A549 (cell line): ENCODE results near the gene SEC22A. TPM values are rescaled to one million over a fixed set of nuclear protein-coding genes. Genes with fewer than 3 reads are reported as not detected.

Source experiments
- ATAC-seq, 2 experiments: fragments of 200-7000 bp in 1 of 2; fragments of >200 bp in 1 of 2; cut with Nextera tagmentation in 1 of 2; cut with Tn5 transposase in 1 of 2; 3 replicates each; pipeline versions ENCODE4 v1.8.0 to v1.9.1; 2018 to 2020; ENCODE audit warnings: mild to moderate bottlenecking in 1 of 2, moderate library complexity in 1 of 2
- CTCF ChIA-PET: fragments of 300-600 bp; sonication (Branson Sonifier 250); formaldehyde crosslinking; extraction: SDS; loops from one replicate; lab custom pipeline; 2021; ENCODE audit warnings: antibody characterized with exemption, inconsistent platforms; lab: Yijun Ruan, JAX
- POLR2A ChIA-PET: fragments of 350-600 bp; formaldehyde crosslinking; extraction: SDS; loops from one replicate; lab custom pipeline; 2021; ENCODE audit warnings: antibody characterized with exemption, inconsistent platforms; lab: Yijun Ruan, JAX
- DNase-seq, 2 experiments: peaks; one replicate each; pipeline versions ENCODE4 v3.0.0 to v3.0.0-alpha.2; 2011 to 2016; ENCODE audit warnings: low read depth in 1 of 2, low spot score in 1 of 2
- FAIRE-seq: peaks from 2 replicates; lab custom pipeline; 2011; peaks lifted over from hg19 to GRCh38; lab: Jason Lieb, UNC
- H3K27ac ChIP-seq, 2 experiments: fragments of >200 bp; sonication (Bioruptor Twin); formaldehyde crosslinking; 3 replicates each; pipeline ENCODE4 v1.5.1; 2016 to 2017
- H3K4me1 ChIP-seq: fragments of >200 bp; sonication (Bioruptor Twin); formaldehyde crosslinking; 3 replicates; pipeline ENCODE4 v1.6.1; 2016
- H3K4me2 ChIP-seq: fragments of >200 bp; sonication (Bioruptor Twin); formaldehyde crosslinking; 3 replicates; pipeline ENCODE4 v1.6.1; 2016
- H3K4me3 ChIP-seq: fragments of >200 bp; sonication (Bioruptor Twin); formaldehyde crosslinking; 3 replicates; pipeline ENCODE4 v1.5.1; 2016
- H3K9me3 ChIP-seq: fragments of >200 bp; sonication (Bioruptor Twin); formaldehyde crosslinking; 3 replicates; pipeline ENCODE4 v1.6.1; 2016
- CBX8 ChIP-seq: fragments of 200-600 bp; sonication (generic); IDR thresholded peaks from 2 replicates; pipeline ENCODE4 v1.6.1; 2016
- E2F6 ChIP-seq: IDR thresholded peaks from 2 replicates; pipeline ENCODE4 v1.6.1; 2012; ENCODE audit warnings: low read depth, borderline replicate concordance
- EHF ChIP-seq: fragments of 250-450 bp; sonication (Bioruptor Pico); IDR thresholded peaks from 2 replicates; pipeline ENCODE4 v1.5.0; 2020; ENCODE audit warnings: mild to moderate bottlenecking
- ELK1 ChIP-seq: fragments of 150-350 bp; IDR thresholded peaks from 2 replicates; pipeline ENCODE4 v1.6.1; 2014; ENCODE audit warnings: low read depth, mild to moderate bottlenecking, low read length
- FOSL2 ChIP-seq, 2 experiments: fragments of 450-650 bp in 1 of 2; fragments of >200 bp in 1 of 2; sonication (Bioruptor Twin) in 1 of 2; formaldehyde crosslinking; IDR thresholded peaks; 2 replicates each; pipeline versions ENCODE4 v1.5.0 to v1.6.1; 2016 to 2020; ENCODE audit warnings: mild to moderate bottlenecking in 1 of 2, moderate library complexity in 1 of 2
- GATA3 ChIP-seq: IDR thresholded peaks from 2 replicates; pipeline ENCODE4 v1.6.1; 2012; ENCODE audit warnings: borderline replicate concordance
- HES2 ChIP-seq: fragments of >200 bp; sonication (Bioruptor Twin); formaldehyde crosslinking; IDR thresholded peaks from 2 replicates; pipeline ENCODE4 v1.6.1; 2016
- HMGXB4 ChIP-seq: fragments of 250-450 bp; sonication (Bioruptor Pico); IDR thresholded peaks from 2 replicates; pipeline ENCODE4 v1.5.0; 2021; ENCODE audit warnings: mild to moderate bottlenecking, moderate library complexity, borderline replicate concordance
- JUN ChIP-seq, 2 experiments: fragments of >200 bp; sonication (Bioruptor Twin); formaldehyde crosslinking; IDR thresholded peaks; 2 replicates in 1 of 2; 3 replicates in 1 of 2; pipeline ENCODE4 v1.6.1; 2016 to 2017
- MYC ChIP-seq: IDR thresholded peaks from 2 replicates; pipeline ENCODE4 v1.6.1; 2012; ENCODE audit warnings: mild to moderate bottlenecking, inconsistent platforms, low read length, improper control_type of control experiment, borderline replicate concordance
- NPAS2 ChIP-seq: fragments of 250-450 bp; sonication (Bioruptor Pico); IDR thresholded peaks from 2 replicates; pipeline ENCODE4 v1.8.0; 2022; ENCODE audit warnings: mild to moderate bottlenecking, moderate library complexity, borderline replicate concordance
- NR3C1 ChIP-seq: fragments of >200 bp; sonication (Bioruptor Twin); formaldehyde crosslinking; IDR thresholded peaks from 3 replicates; pipeline ENCODE4 v1.6.1; 2017
- PHF8 ChIP-seq: fragments of 200-600 bp; sonication (generic); IDR thresholded peaks from 2 replicates; pipeline ENCODE4 v1.6.1; 2016; ENCODE audit warnings: low read depth, mild to moderate bottlenecking, antibody characterized with exemption, moderate library complexity, borderline replicate concordance
- POLR2A ChIP-seq: IDR thresholded peaks from 2 replicates; pipeline ENCODE4 v1.6.1; 2012; ENCODE audit warnings: mild to moderate bottlenecking, low read length
- RARB ChIP-seq: fragments of 250-450 bp; sonication (Bioruptor Pico); IDR thresholded peaks from 2 replicates; pipeline ENCODE4 v1.8.0; 2021; ENCODE audit warnings: mild to moderate bottlenecking, moderate library complexity
- SREBF2 ChIP-seq: fragments of 450-650 bp; IDR thresholded peaks from 2 replicates; pipeline ENCODE4 v1.6.1; 2014; ENCODE audit warnings: mild to moderate bottlenecking, moderate library complexity
- TP53 ChIP-seq: fragments of 250-450 bp; sonication (Bioruptor Pico); IDR thresholded peaks from 2 replicates; pipeline ENCODE4 v1.5.0; 2021; ENCODE audit warnings: mild to moderate bottlenecking, moderate library complexity
- ZC3H11A ChIP-seq: fragments of 450-650 bp; IDR thresholded peaks from 2 replicates; pipeline ENCODE4 v1.6.1; 2014; ENCODE audit warnings: antibody characterized with exemption, mild to moderate bottlenecking
- ZNF302 ChIP-seq: fragments of 250-450 bp; sonication (Bioruptor Pico); IDR thresholded peaks from 2 replicates; pipeline ENCODE4 v1.9.0; 2021; ENCODE audit warnings: inconsistent platforms, mild to moderate bottlenecking, moderate library complexity
- ZSCAN20 ChIP-seq: fragments of 250-450 bp; sonication (Bioruptor Pico); IDR thresholded peaks from 2 replicates; pipeline ENCODE4 v1.8.0; 2022; ENCODE audit warnings: mild to moderate bottlenecking, moderate library complexity
- WGBS: methylation state at CpG from one replicate; pipeline ENCODE4 v1.1.6; 2017; ENCODE audit errors: missing lambda C conversion rate; 5-methylcytosine and 5-hydroxymethylcytosine counted together
- polyA minus RNA-seq: library from RNA; depleted of rRNA, polyadenylated mRNA; stranded (reverse); fragments of >200 nt; gene quantifications from 2 replicates; pipeline ENCODE4 v1.2.3, GENCODE V29; 2011; rRNA and poly(A)+ RNA removed
- polyA plus RNA-seq, 4 experiments: library from polyadenylated mRNA; depleted of rRNA in 3 of 4; stranded (reverse); fragments of >200 nt; fragmentation: RNase III in 1 of 4; extraction: RNeasy Plus Mini Kit Qiagen cat#74134 plus additional on column Dnase treatment in 1 of 4; gene quantifications; 2 replicates in 3 of 4; 3 replicates in 1 of 4; pipeline ENCODE4 v1.2.3, GENCODE V29; 2011 to 2017
- TF ChIP-seq, protein P1 (sequence below): IDR thresholded peaks from 2 replicates; pipeline ENCODE4 v1.6.1; 2012
- TF ChIP-seq, protein P2 (sequence below): fragments of >200 bp; sonication (Bioruptor Twin); formaldehyde crosslinking; IDR thresholded peaks from 3 replicates; pipeline ENCODE4 v1.6.1; 2016
- TF ChIP-seq, protein P3 (sequence below): IDR thresholded peaks from 2 replicates; pipeline ENCODE4 v1.6.1; 2012
- TF ChIP-seq, protein P4 (sequence below): fragments of 200-600 bp; sonication (generic); IDR thresholded peaks from 2 replicates; pipeline ENCODE4 v1.6.1; 2016; ENCODE audit warnings: antibody characterized with exemption, mild to moderate bottlenecking, moderate library complexity

Gene SEC22A
- polyA plus RNA-seq (2011; rRNA removed), result 29.9 and 36.8 TPM in 2 replicates
- polyA plus RNA-seq (2012; cell fraction: cytosol; rRNA removed), result 10.4 and 12.5 TPM in 2 replicates
- polyA plus RNA-seq (2012; cell fraction: nucleus; rRNA removed), result 6.3 and 10.1 TPM in 2 replicates
- polyA plus RNA-seq (2017; fragmentation: RNase III; extraction: RNeasy Plus Mini Kit Qiagen cat#74134 plus additional on column Dnase treatment), result 23.5 to 28.5 TPM (median 27.0 TPM) in 3 replicates
- 13.5 and 14.6 TPM in 2 replicates for polyA minus RNA-seq

- DNase-seq (peak; percentile 90 to 93), FAIRE-seq (no peak), ATAC-seq (peak; percentile 99 to 100)
- CTCF ChIA-PET, result interaction anchor here (2.1 kb wide), 1 partner anchor 14 kb away, joined by 4 read pairs; no protein-coding TSS in a partner anchor
- Histone ChIP-seq H3K4me1 (peaks cover 6% of the 10 kb centered on the region; the same call in 1 of the 3 replicates), H3K9me3 (no peaks in the 10 kb centered on the region; the same call in 2 of the 3 replicates), H3K4me3 (peak within 1 kb of the TSS; percentile 96), H3K4me2 (peak within 1 kb of the TSS; percentile 96), H3K27ac (peak within 1 kb of the TSS; percentile 90 to 96)
- TF ChIP-seq, protein P1, sequence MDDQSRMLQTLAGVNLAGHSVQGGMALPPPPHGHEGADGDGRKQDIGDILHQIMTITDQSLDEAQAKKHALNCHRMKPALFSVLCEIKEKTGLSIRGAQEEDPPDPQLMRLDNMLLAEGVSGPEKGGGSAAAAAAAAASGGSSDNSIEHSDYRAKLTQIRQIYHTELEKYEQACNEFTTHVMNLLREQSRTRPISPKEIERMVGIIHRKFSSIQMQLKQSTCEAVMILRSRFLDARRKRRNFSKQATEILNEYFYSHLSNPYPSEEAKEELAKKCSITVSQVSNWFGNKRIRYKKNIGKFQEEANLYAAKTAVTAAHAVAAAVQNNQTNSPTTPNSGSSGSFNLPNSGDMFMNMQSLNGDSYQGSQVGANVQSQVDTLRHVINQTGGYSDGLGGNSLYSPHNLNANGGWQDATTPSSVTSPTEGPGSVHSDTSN, result peak; percentile 65
- TF ChIP-seq EHF (CRISPR knock-in tag) (no peak), ZSCAN20 (CRISPR knock-in tag) (no peak), PHF8 (peak; percentile 78), TP53 (CRISPR knock-in tag) (peak; percentile 40; the same call in 1 of the 2 replicates), FOSL2 (IDR thresholded peaks at IDR 0.05) (no peak), FOSL2 (CRISPR knock-in tag; IDR thresholded peaks at IDR 0.05) (no peak), POLR2A (peak; percentile 71), ZNF302 (CRISPR knock-in tag) (no peak), JUN (IDR thresholded peaks at IDR 0.05) (peak in 1 of 2 experiments; percentile 57; a peak in 2 of 5 replicates), SREBF2 (no peak), E2F6 (0 out of 2 replicates have a peak, but pooled peaks have one; percentile 48), GATA3 (no peak)
- TF ChIP-seq, protein P2, sequence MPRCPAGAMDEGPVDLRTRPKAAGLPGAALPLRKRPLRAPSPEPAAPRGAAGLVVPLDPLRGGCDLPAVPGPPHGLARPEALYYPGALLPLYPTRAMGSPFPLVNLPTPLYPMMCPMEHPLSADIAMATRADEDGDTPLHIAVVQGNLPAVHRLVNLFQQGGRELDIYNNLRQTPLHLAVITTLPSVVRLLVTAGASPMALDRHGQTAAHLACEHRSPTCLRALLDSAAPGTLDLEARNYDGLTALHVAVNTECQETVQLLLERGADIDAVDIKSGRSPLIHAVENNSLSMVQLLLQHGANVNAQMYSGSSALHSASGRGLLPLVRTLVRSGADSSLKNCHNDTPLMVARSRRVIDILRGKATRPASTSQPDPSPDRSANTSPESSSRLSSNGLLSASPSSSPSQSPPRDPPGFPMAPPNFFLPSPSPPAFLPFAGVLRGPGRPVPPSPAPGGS, result peak; percentile 45; the same call in 1 of the 3 replicates
- TF ChIP-seq, protein P3, sequence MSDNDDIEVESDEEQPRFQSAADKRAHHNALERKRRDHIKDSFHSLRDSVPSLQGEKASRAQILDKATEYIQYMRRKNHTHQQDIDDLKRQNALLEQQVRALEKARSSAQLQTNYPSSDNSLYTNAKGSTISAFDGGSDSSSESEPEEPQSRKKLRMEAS, result peak; percentile 77; the same call in 1 of the 2 replicates
- POLR2A ChIA-PET, result interaction anchor here (0.5 to 1.3 kb wide), 6 partner anchors 9 to 818 kb away, joined by 3 to 5 read pairs (median 3); partner anchors contain the start of genes FAM162A and SEMA5B
- under 1% methylated on average over 40 of the region's 60 CpGs for WGBS
Observed at GRCh38 chr3:123201557-123202427, at the start of gene SEC22A. Gene SEC22A (plus strand): TSS chr3:123201943. CDS start chr3:123209218, 7,275 bp downstream.

GRCh38 chr3:123152687-123153086, 49.1 kb upstream of the SEC22A start:
- POLR2A ChIA-PET, result no interaction called here
- H3K4me3 ChIP-seq, result no peak overlapping the region
- no peak overlapping the region for H3K4me2 ChIP-seq
- CTCF ChIA-PET, result no interaction called here
- ATAC-seq, result no peak
- DNase-seq, result no peak
- FAIRE-seq, result no peak
- H3K4me1 ChIP-seq, result no peaks in the 10 kb centered on the region
- 94% methylated on average over 3 of the region's 3 CpGs for WGBS
- no peak overlapping the region for H3K27ac ChIP-seq
- no peaks in the 10 kb centered on the region for H3K9me3 ChIP-seq
- no peak for TF ChIP-seq ZC3H11A
- no peak for TF ChIP-seq JUN (IDR thresholded peaks at IDR 0.05)
- TF ChIP-seq HES2, result no peak
- no peak for TF ChIP-seq ELK1
- no peak for TF ChIP-seq NR3C1
- TF ChIP-seq, protein P4, sequence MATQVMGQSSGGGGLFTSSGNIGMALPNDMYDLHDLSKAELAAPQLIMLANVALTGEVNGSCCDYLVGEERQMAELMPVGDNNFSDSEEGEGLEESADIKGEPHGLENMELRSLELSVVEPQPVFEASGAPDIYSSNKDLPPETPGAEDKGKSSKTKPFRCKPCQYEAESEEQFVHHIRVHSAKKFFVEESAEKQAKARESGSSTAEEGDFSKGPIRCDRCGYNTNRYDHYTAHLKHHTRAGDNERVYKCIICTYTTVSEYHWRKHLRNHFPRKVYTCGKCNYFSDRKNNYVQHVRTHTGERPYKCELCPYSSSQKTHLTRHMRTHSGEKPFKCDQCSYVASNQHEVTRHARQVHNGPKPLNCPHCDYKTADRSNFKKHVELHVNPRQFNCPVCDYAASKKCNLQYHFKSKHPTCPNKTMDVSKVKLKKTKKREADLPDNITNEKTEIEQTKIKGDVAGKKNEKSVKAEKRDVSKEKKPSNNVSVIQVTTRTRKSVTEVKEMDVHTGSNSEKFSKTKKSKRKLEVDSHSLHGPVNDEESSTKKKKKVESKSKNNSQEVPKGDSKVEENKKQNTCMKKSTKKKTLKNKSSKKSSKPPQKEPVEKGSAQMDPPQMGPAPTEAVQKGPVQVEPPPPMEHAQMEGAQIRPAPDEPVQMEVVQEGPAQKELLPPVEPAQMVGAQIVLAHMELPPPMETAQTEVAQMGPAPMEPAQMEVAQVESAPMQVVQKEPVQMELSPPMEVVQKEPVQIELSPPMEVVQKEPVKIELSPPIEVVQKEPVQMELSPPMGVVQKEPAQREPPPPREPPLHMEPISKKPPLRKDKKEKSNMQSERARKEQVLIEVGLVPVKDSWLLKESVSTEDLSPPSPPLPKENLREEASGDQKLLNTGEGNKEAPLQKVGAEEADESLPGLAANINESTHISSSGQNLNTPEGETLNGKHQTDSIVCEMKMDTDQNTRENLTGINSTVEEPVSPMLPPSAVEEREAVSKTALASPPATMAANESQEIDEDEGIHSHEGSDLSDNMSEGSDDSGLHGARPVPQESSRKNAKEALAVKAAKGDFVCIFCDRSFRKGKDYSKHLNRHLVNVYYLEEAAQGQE, result no peak
- no peak for TF ChIP-seq MYC
- TF ChIP-seq CBX8, result no peak
- TF ChIP-seq RARB (CRISPR knock-in tag), result no peak
- no peak for TF ChIP-seq HMGXB4 (CRISPR knock-in tag)
- no peak for TF ChIP-seq NPAS2 (CRISPR knock-in tag)
